GM12864 (cell line): ENCODE results near the gene CAPRIN2.

Experiments
- DNase-seq: peaks from one replicate; pipeline ENCODE4 v3.0.0-alpha.2; 2011; ENCODE audit warnings: low read depth
- H3K4me3 ChIP-seq: 2 replicates; pipeline ENCODE4 v1.5.1; 2011; ENCODE audit warnings: mild to moderate bottlenecking, low read depth, low read length, control low read depth
- CTCF ChIP-seq: IDR thresholded peaks from 2 replicates; pipeline ENCODE4 v1.5.1; 2011; ENCODE audit warnings: low read depth, mild to moderate bottlenecking, moderate library complexity, low read length, control low read depth, inconsistent platforms; ENCODE audit errors: missing control alignments

The CAPRIN2 gene

GRCh38 chr12:30687265-30687986, 67.3 kb downstream of the CAPRIN2 start:
- no peak for DNase-seq
- TF ChIP-seq CTCF = no peak
- no peak overlapping the region for H3K4me3 ChIP-seq

GRCh38 chr12:30679241-30679640, 75.5 kb downstream of the CAPRIN2 start:
- no peak for TF ChIP-seq CTCF
- DNase-seq = no peak
- H3K4me3 ChIP-seq = no peak overlapping the region

GRCh38 chr12:30678221-30678620, 76.5 kb downstream of the CAPRIN2 start:
- no peak for DNase-seq
- no peak for TF ChIP-seq CTCF
- H3K4me3 ChIP-seq = no peak overlapping the region

- no peak overlapping the region for H3K4me3 ChIP-seq
- DNase-seq = no peak
- no peak for TF ChIP-seq CTCF
Measured at GRCh38 chr12:30661210-30661609, 93.5 kb downstream of the CAPRIN2 start.
